Kidney epithelial cell (primary cell): Measurements from ENCODE around the gene GABRR2. TPM values are rescaled to one million over a fixed set of nuclear protein-coding genes. Genes with fewer than 3 reads are reported as not detected.

Source experiments
- DNase-seq: peaks from one replicate; pipeline ENCODE4 v3.0.0-alpha.2; 2010; ENCODE audit warnings: low read depth
- H3K27me3 ChIP-seq: 2 replicates; pipeline ENCODE4 v1.6.0; 2011; ENCODE audit warnings: low read length; ENCODE audit not compliant: control insufficient read depth, insufficient read depth
- H3K36me3 ChIP-seq: 2 replicates; pipeline ENCODE4 v1.5.1; 2011; ENCODE audit warnings: low read length; ENCODE audit not compliant: control insufficient read depth, insufficient read depth
- H3K4me3 ChIP-seq: 2 replicates; pipeline ENCODE4 v1.5.1; 2011; ENCODE audit warnings: low read depth, mild to moderate bottlenecking, control low read depth, low read length
- CTCF ChIP-seq: IDR thresholded peaks from 2 replicates; pipeline ENCODE4 v1.5.1; 2011; ENCODE audit warnings: mild to moderate bottlenecking, moderate library complexity, low read length, control low read depth, inconsistent platforms; ENCODE audit not compliant: insufficient read depth, poor library complexity, severe bottlenecking
- total RNA-seq: library from RNA; depleted of rRNA; stranded (reverse); fragments of >200 nt; gene quantifications from 2 replicates; pipeline ENCODE4 v1.2.3, GENCODE V29; 2015

Gene GABRR2
- total RNA-seq, 1 donor from 2014 or later = not detected

- H3K4me3 ChIP-seq = no peak overlapping the region
- TF ChIP-seq CTCF = no peak
- no peaks in the 10 kb centered on the region for H3K27me3 ChIP-seq
- DNase-seq = no peak
- no peaks in the 10 kb centered on the region for H3K36me3 ChIP-seq
Measured at GRCh38 chr6:89302195-89302770, 12.8 kb downstream of the GABRR2 start.

GRCh38 chr6:89301586-89302194 is 13.4 kb downstream of the GABRR2 start:
- TF ChIP-seq CTCF = no peak
- no peaks in the 10 kb centered on the region for H3K36me3 ChIP-seq
- no peaks in the 10 kb centered on the region for H3K27me3 ChIP-seq
- H3K4me3 ChIP-seq = no peak overlapping the region
- no peak for DNase-seq

- Histone ChIP-seq H3K4me3 (no peak overlapping the region), H3K27me3 (no peaks in the 10 kb centered on the region), H3K36me3 (no peaks in the 10 kb centered on the region)
- TF ChIP-seq CTCF = peak; percentile 39
- DNase-seq = no peak
Measured at GRCh38 chr6:89299466-89299850, 15.6 kb downstream of the GABRR2 start.

- Histone ChIP-seq H3K4me3 (no peak overlapping the region), H3K36me3 (no peaks in the 10 kb centered on the region), H3K27me3 (no peaks in the 10 kb centered on the region)
- TF ChIP-seq CTCF = no peak
- peak; percentile 63 for DNase-seq
Measured at GRCh38 chr6:89298680-89299465, 16.2 kb downstream of the GABRR2 start.

GRCh38 chr6:89297695-89298351 is 17.3 kb downstream of the GABRR2 start:
- Histone ChIP-seq H3K4me3 (no peak overlapping the region), H3K27me3 (no peaks in the 10 kb centered on the region), H3K36me3 (no peaks in the 10 kb centered on the region)
- no peak for TF ChIP-seq CTCF
- DNase-seq = peak; percentile 98
